Measurements from ENCODE around the gene COMMD9. TPM values are rescaled to one million over a fixed set of nuclear protein-coding genes. Genes with fewer than 3 reads are reported as not detected.
A peak's percentile ranks its signal among the peaks of the same experiment; 100 is the strongest.

Gene COMMD9
- polyA plus RNA-seq, 6 donors from 2014 or later = 98.1 to 107 (median 104) TPM

GRCh38 chr11:36240173-36240572 lies 49.1 kb downstream of the COMMD9 start:
- no peak for DNase-seq
- Mint-ChIP-seq H3K27ac (no peak overlapping the region), H3K4me3 (no peak overlapping the region), H3K9me3 (peaks cover 0 to 10% (median 0%) of the 10 kb centered on the region in 7 donors), H3K36me3 (no peaks in the 10 kb centered on the region), H3K27me3 (peaks cover 17 to 32% (median 30%) of the 10 kb centered on the region in 3 donors), H3K4me1 (no peaks in the 10 kb centered on the region)
- no peak for ATAC-seq (ENCODE audit: low read depth in 2 of 2)

- ATAC-seq (ENCODE audit: low read depth in 2 of 2) (no peak), DNase-seq (no peak)
- peaks cover 17 to 27% (median 24%) of the 10 kb centered on the region in 3 donors for H3K27me3 Mint-ChIP-seq
- no peak overlapping the region for H3K4me3 Mint-ChIP-seq
- H3K36me3 Mint-ChIP-seq = no peaks in the 10 kb centered on the region
- peaks cover 0 to 5% (median 0%) of the 10 kb centered on the region in 7 donors for H3K9me3 Mint-ChIP-seq
- H3K27ac Mint-ChIP-seq = no peak overlapping the region
- H3K4me1 Mint-ChIP-seq = no peaks in the 10 kb centered on the region
These were observed 49.6 kb downstream of the COMMD9 start for GRCh38 chr11:36239636-36240035.

- Mint-ChIP-seq H3K36me3 (no peaks in the 10 kb centered on the region), H3K27ac (no peak overlapping the region), H3K4me1 (no peaks in the 10 kb centered on the region), H3K27me3 (peaks cover 17 to 26% (median 22%) of the 10 kb centered on the region in 3 donors), H3K4me3 (no peak overlapping the region), H3K9me3 (no peaks in the 10 kb centered on the region)
- ATAC-seq (ENCODE audit: low read depth in 2 of 2) (no peak), DNase-seq (no peak)
These were observed 50.3 kb downstream of the COMMD9 start for GRCh38 chr11:36238881-36239280.

GRCh38 chr11:36238036-36238631 lies 51.1 kb downstream of the COMMD9 start:
- ATAC-seq (ENCODE audit: low read depth in 2 of 2) (no peak), DNase-seq (no peak)
- H3K4me3 Mint-ChIP-seq = no peak overlapping the region
- H3K9me3 Mint-ChIP-seq = no peaks in the 10 kb centered on the region
- no peaks in the 10 kb centered on the region for H3K36me3 Mint-ChIP-seq
- no peaks in the 10 kb centered on the region for H3K4me1 Mint-ChIP-seq
- peaks cover 12 to 26% (median 22%) of the 10 kb centered on the region in 3 donors for H3K27me3 Mint-ChIP-seq
- H3K27ac Mint-ChIP-seq = no peak overlapping the region

GRCh38 chr11:36237391-36237790 lies 51.8 kb downstream of the COMMD9 start:
- H3K27ac Mint-ChIP-seq = no peak overlapping the region
- H3K27me3 Mint-ChIP-seq = peaks cover 6 to 28% (median 24%) of the 10 kb centered on the region in 3 donors
- no peaks in the 10 kb centered on the region for H3K9me3 Mint-ChIP-seq
- no peaks in the 10 kb centered on the region for H3K4me1 Mint-ChIP-seq
- no peaks in the 10 kb centered on the region for H3K36me3 Mint-ChIP-seq
- DNase-seq = no peak
- ATAC-seq (ENCODE audit: low read depth in 2 of 2) = no peak
- H3K4me3 Mint-ChIP-seq = no peak overlapping the region

GRCh38 chr11:36235750-36236149 lies 53.5 kb downstream of the COMMD9 start:
- no peaks in the 10 kb centered on the region for H3K36me3 Mint-ChIP-seq
- H3K4me1 Mint-ChIP-seq = no peaks in the 10 kb centered on the region
- H3K27me3 Mint-ChIP-seq = peaks cover 0 to 31% (median 16%) of the 10 kb centered on the region in 3 donors
- ATAC-seq (ENCODE audit: low read depth in 2 of 2) (no peak), DNase-seq (no peak)
- no peaks in the 10 kb centered on the region for H3K9me3 Mint-ChIP-seq
- no peak overlapping the region for H3K4me3 Mint-ChIP-seq
- H3K27ac Mint-ChIP-seq = peak overlapping the region in 1 of 6 donors; percentile 13

GRCh38 chr11:36234825-36235224 lies 54.4 kb downstream of the COMMD9 start:
- H3K36me3 Mint-ChIP-seq = no peaks in the 10 kb centered on the region
- H3K4me3 Mint-ChIP-seq = no peak overlapping the region
- no peaks in the 10 kb centered on the region for H3K9me3 Mint-ChIP-seq

GRCh38 chr11:36233204-36233603 lies 56.0 kb downstream of the COMMD9 start:
- DNase-seq (no peak), ATAC-seq (ENCODE audit: low read depth in 2 of 2) (no peak)
- H3K27ac Mint-ChIP-seq = no peak overlapping the region
- no peaks in the 10 kb centered on the region for H3K36me3 Mint-ChIP-seq
- no peak overlapping the region for H3K4me3 Mint-ChIP-seq
- peaks cover 13 to 30% (median 25%) of the 10 kb centered on the region in 3 donors for H3K27me3 Mint-ChIP-seq
- H3K9me3 Mint-ChIP-seq = no peaks in the 10 kb centered on the region
- no peaks in the 10 kb centered on the region for H3K4me1 Mint-ChIP-seq

More at GRCh38 chr11:36234825-36235224, 54.4 kb downstream of the COMMD9 start:
- Mint-ChIP-seq H3K27me3 (peaks cover 6 to 38% (median 25%) of the 10 kb centered on the region in 3 donors), H3K27ac (no peak overlapping the region), H3K4me1 (no peaks in the 10 kb centered on the region)
- DNase-seq = no peak
- no peak for ATAC-seq (ENCODE audit: low read depth in 2 of 2)

- peaks cover 0 to 12% (median 2%) of the 10 kb centered on the region in 7 donors for H3K9me3 Mint-ChIP-seq
These were observed 58.2 kb downstream of the COMMD9 start for GRCh38 chr11:36230779-36231699.

GRCh38 chr11:36229091-36229705 lies 60.0 kb downstream of the COMMD9 start:
- no peaks in the 10 kb centered on the region for H3K36me3 Mint-ChIP-seq
- peaks cover 0 to 12% (median 2%) of the 10 kb centered on the region in 7 donors for H3K9me3 Mint-ChIP-seq
- H3K27me3 Mint-ChIP-seq = peaks cover 13 to 24% (median 14%) of the 10 kb centered on the region in 3 donors
- H3K27ac Mint-ChIP-seq = no peak overlapping the region
- H3K4me1 Mint-ChIP-seq = no peaks in the 10 kb centered on the region
- H3K4me3 Mint-ChIP-seq = no peak overlapping the region
- DNase-seq (no peak), ATAC-seq (ENCODE audit: low read depth in 2 of 2) (no peak)

More at GRCh38 chr11:36230779-36231699, 58.2 kb downstream of the COMMD9 start:
- ATAC-seq (ENCODE audit: low read depth in 2 of 2) = no peak
- no peak for DNase-seq
- Mint-ChIP-seq H3K4me3 (no peak overlapping the region), H3K4me1 (no peaks in the 10 kb centered on the region), H3K27me3 (peaks cover 13 to 24% (median 14%) of the 10 kb centered on the region in 3 donors), H3K36me3 (no peaks in the 10 kb centered on the region), H3K27ac (no peak overlapping the region)

- no peak for ATAC-seq (ENCODE audit: low read depth in 2 of 2)
- no peaks in the 10 kb centered on the region for H3K36me3 Mint-ChIP-seq
- no peak for DNase-seq
- H3K9me3 Mint-ChIP-seq = peaks cover 0 to 12% (median 2%) of the 10 kb centered on the region in 7 donors
- H3K27me3 Mint-ChIP-seq = peaks cover 13 to 24% (median 17%) of the 10 kb centered on the region in 3 donors
- peak overlapping the region in 1 of 8 donors; percentile 59 for H3K4me3 Mint-ChIP-seq
- peak overlapping the region in 1 of 6 donors; percentile 34 for H3K27ac Mint-ChIP-seq
- H3K4me1 Mint-ChIP-seq = no peaks in the 10 kb centered on the region
These were observed 60.5 kb downstream of the COMMD9 start for GRCh38 chr11:36228689-36229088.

GRCh38 chr11:36227044-36227443 lies 62.2 kb downstream of the COMMD9 start:
- H3K36me3 Mint-ChIP-seq = no peaks in the 10 kb centered on the region
- peaks cover 13 to 18% (median 17%) of the 10 kb centered on the region in 3 donors for H3K27me3 Mint-ChIP-seq

GRCh38 chr11:36224209-36224882 lies 64.9 kb downstream of the COMMD9 start:
- Mint-ChIP-seq H3K9me3 (peaks cover 0 to 31% (median 13%) of the 10 kb centered on the region in 7 donors), H3K4me3 (no peak overlapping the region), H3K36me3 (no peaks in the 10 kb centered on the region), H3K4me1 (no peaks in the 10 kb centered on the region), H3K27ac (no peak overlapping the region), H3K27me3 (peaks cover 5 to 8% (median 8%) of the 10 kb centered on the region in 3 donors)
- ATAC-seq (ENCODE audit: low read depth in 2 of 2) = no peak
- DNase-seq = no peak

More at GRCh38 chr11:36227044-36227443, 62.2 kb downstream of the COMMD9 start:
- Mint-ChIP-seq H3K27ac (peak overlapping the region in 1 of 6 donors; percentile 19), H3K4me3 (no peak overlapping the region), H3K4me1 (no peaks in the 10 kb centered on the region), H3K9me3 (peaks cover 0 to 12% (median 2%) of the 10 kb centered on the region in 7 donors)
- no peak for ATAC-seq (ENCODE audit: low read depth in 2 of 2)
- no peak for DNase-seq
